Ovary (tissue), 9 donors: ENCODE results near the gene PSMC2. TPM values are rescaled to one million over a fixed set of nuclear protein-coding genes. Genes with fewer than 3 reads are reported as not detected.
"Not testable (repeated sequence)": the region's sequence is repeated elsewhere in the genome, so short reads cannot be mapped to it uniquely, and the experiment has no call there.

ENCODE experiments used
- DNase-seq, 5 donors: peaks; one replicate each; pipeline ENCODE4 v3.0.0-alpha.2; 2019 to 2020
- H3K27ac ChIP-seq, 2 donors: fragments of 200-600 bp; one replicate each; pipeline versions ENCODE4 v1.5.1 to v1.8.0; 2019 to 2022
- H3K27me3 ChIP-seq: fragments of 200-600 bp; one replicate; pipeline ENCODE4 v1.8.0; 2022
- H3K36me3 ChIP-seq: fragments of 200-600 bp; sonication (generic); one replicate; pipeline ENCODE4 v1.5.1; 2019
- H3K4me1 ChIP-seq: one replicate; pipeline ENCODE4 v1.8.1; 2013; ENCODE audit warnings: mild to moderate bottlenecking, moderate library complexity; ENCODE audit not compliant: insufficient read depth
- H3K4me3 ChIP-seq: fragments of 200-600 bp; sonication (generic); one replicate; pipeline ENCODE4 v1.5.1; 2017
- H3K9me3 ChIP-seq, 2 donors: fragments of 200-600 bp in 1 of 2; sonication (generic) in 1 of 2; one replicate each; pipeline versions ENCODE4 v1.5.1 to v1.8.1; 2013 to 2019; ENCODE audit warnings: mild to moderate bottlenecking in 1 of 2, moderate library complexity in 1 of 2
- EP300 ChIP-seq: sonication (generic); formaldehyde crosslinking; IDR thresholded peaks from one replicate; pipeline ENCODE4 v1.6.1; 2017; ENCODE audit warnings: antibody characterized with exemption
- POLR2A ChIP-seq: fragments of 450-650 bp; IDR thresholded peaks from one replicate; pipeline ENCODE4 v1.6.1; 2017; ENCODE audit warnings: antibody characterized with exemption, mild to moderate bottlenecking, moderate library complexity
- WGBS, 3 donors: extraction: QIAGEN DNeasy Blood & Tissue Kit in 1 of 3; methylation state at CpG; one replicate each; pipeline versions ENCODE4 v1.1.5 to v1.1.7; 2013 to 2017; 5-methylcytosine and 5-hydroxymethylcytosine counted together
- intact Hi-C, 4 donors: fragments of 100-400 bp; cut with DNase I; formaldehyde crosslinking; loops; one replicate each; pipeline versions ENCODE4 v1.11.0 to v1.15.1; 2022 to 2023
- polyA plus RNA-seq, 2 donors: library from polyadenylated mRNA; stranded (reverse); fragments of 200-250 nt in 1 of 2; fragments of 350-450 nt in 1 of 2; fragmentation: Illumina TruSeq in 1 of 2; extraction: RNeasy Lipid Tissue Mini Kit (QIAGEN cat#74804) in 1 of 2; gene quantifications; one replicate each; pipeline ENCODE4 v1.2.3, GENCODE V29; 2013 to 2014
- total RNA-seq, 7 donors: library from RNA; depleted of rRNA in 2 of 7; stranded (reverse); fragments of >200 nt in 2 of 7; fragmentation: NEBNext Ultra II Directional in 3 of 7; extraction: Animal tissue kit (Norgen Biotek cat#: 25700) in 3 of 7; gene quantifications; one replicate each; pipeline versions ENCODE4 v1.1.0 to v1.2.4, GENCODE V29; 2016 to 2023
- TF ChIP-seq, protein P1 (sequence below), 3 donors: fragments of 450-650 bp in 2 of 3; fragments of 200-600 bp in 1 of 3; IDR thresholded peaks; one replicate each; pipeline versions ENCODE4 v1.5.1 to v1.8.0; 2016 to 2022; ENCODE audit warnings: antibody characterized with exemption in 3 of 3, mild to moderate bottlenecking in 1 of 3
- donor health status: DM: no; HTN: no; CAD: no; lungs with moderate emphysema.
- donor health status: DM: no; HTN: no; CAD: no.
- donor health status: Bipolar disorder and iron deficiency.
- donor health status: DM: yes; HTN: yes; CAD: no.
- donor health status: DM: no; HTN: no; CAD: no.
- donor health status: DM: yes; HTN: yes; CAD: no.

PSMC2 gene
- total and polyA plus RNA-seq, 9 donors, result 55.1 to 104 (median 82.1) TPM

DNA sequence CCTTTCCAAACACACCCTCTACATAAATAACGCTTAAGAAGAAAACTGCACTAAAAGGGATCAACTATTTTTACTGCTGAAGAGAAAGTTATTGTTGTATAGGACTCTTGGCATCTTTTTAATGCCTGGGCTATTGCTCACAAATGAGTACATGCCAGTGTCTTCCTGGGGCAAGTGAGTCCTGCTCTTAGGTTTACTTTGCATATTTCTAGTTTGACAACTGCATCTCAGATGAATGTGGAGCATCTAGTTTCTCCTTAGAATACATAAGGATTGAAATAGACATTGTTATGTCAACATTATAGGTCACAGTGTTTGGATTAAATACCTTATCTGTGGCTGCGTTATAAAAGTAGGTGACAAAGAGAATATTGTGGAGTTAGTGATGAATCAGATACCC is 44.5 kb downstream of the PSMC2 start:
- no peaks in the 10 kb centered on the region for H3K36me3 ChIP-seq
- WGBS, 3 donors, result 63 to 75% (median 73%) methylated on average over 2 of the region's 2 CpGs
- no peak overlapping the region for H3K4me3 ChIP-seq
- no peaks in the 10 kb centered on the region for H3K9me3 ChIP-seq
- no peak for DNase-seq
- TF ChIP-seq EP300 (no peak), POLR2A (no peak)
- TF ChIP-seq, protein P1, sequence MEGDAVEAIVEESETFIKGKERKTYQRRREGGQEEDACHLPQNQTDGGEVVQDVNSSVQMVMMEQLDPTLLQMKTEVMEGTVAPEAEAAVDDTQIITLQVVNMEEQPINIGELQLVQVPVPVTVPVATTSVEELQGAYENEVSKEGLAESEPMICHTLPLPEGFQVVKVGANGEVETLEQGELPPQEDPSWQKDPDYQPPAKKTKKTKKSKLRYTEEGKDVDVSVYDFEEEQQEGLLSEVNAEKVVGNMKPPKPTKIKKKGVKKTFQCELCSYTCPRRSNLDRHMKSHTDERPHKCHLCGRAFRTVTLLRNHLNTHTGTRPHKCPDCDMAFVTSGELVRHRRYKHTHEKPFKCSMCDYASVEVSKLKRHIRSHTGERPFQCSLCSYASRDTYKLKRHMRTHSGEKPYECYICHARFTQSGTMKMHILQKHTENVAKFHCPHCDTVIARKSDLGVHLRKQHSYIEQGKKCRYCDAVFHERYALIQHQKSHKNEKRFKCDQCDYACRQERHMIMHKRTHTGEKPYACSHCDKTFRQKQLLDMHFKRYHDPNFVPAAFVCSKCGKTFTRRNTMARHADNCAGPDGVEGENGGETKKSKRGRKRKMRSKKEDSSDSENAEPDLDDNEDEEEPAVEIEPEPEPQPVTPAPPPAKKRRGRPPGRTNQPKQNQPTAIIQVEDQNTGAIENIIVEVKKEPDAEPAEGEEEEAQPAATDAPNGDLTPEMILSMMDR (IDR thresholded peaks at IDR 0.05), result no peak
- no peaks in the 10 kb centered on the region for H3K4me1 ChIP-seq
- intact Hi-C loops, result no loop called here
- no peak overlapping the region for H3K27ac ChIP-seq
- no peaks in the 10 kb centered on the region for H3K27me3 ChIP-seq

DNA sequence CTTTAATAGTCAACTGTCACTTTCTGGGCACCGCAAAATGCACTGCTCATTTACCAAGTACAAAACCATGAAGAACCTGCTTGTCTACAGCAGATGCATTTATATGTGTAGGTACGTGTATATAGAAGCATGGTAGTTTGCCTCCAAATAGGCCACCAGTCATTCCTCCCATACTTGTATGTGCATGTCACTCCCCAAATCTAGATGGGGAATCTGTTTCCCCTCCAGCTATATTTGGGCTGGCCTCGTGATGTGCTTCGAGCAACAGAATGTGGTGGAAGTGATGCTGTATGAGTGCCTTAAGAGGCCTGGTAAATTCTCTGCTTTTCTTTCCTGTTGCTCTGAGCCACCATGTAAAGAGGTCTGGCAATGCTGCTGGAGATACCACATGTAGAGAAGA is 47.1 kb downstream of the PSMC2 start:
- no peak for DNase-seq
- WGBS, 3 donors, result 87 to 91% (median 89%) methylated on average over 4 of the region's 4 CpGs
- Histone ChIP-seq H3K4me3 (no peak overlapping the region), H3K9me3 (no peaks in the 10 kb centered on the region), H3K4me1 (no peaks in the 10 kb centered on the region), H3K27me3 (no peaks in the 10 kb centered on the region), H3K36me3 (no peaks in the 10 kb centered on the region), H3K27ac (no peak overlapping the region)
- intact Hi-C loops, result no loop called here
- TF ChIP-seq EP300 (no peak), POLR2A (no peak)
- TF ChIP-seq, protein P1 (IDR thresholded peaks at IDR 0.05), result no peak

DNA sequence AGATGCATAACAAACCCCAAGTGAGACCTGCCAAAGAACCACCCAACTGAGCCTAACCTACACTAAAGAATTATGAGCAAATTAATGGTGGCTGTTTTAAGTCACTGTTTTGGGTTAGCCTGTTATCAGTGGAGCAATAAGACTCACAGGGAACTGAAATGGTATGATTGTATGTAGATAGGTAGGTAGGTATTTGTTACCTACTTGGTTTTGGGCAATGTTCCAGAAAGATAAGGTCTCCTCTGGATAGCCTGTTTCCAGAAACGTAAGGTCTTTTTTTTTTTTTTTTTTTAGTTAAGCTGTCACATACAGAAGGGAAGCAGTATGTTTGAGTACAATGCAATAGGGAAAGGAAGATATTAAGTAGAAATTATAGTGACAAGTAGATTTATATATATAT is 47.6 kb downstream of the PSMC2 start:
- WGBS, 3 donors, result 41 to 56% (median 41%) methylated on average over 1 of the region's 1 CpG
- Histone ChIP-seq H3K4me3 (no peak overlapping the region), H3K4me1 (no peaks in the 10 kb centered on the region), H3K9me3 (no peaks in the 10 kb centered on the region), H3K36me3 (no peaks in the 10 kb centered on the region), H3K27me3 (no peaks in the 10 kb centered on the region), H3K27ac (no peak overlapping the region)
- intact Hi-C loops, result no loop called here
- no peak for DNase-seq
- no peak for TF ChIP-seq POLR2A

DNA sequence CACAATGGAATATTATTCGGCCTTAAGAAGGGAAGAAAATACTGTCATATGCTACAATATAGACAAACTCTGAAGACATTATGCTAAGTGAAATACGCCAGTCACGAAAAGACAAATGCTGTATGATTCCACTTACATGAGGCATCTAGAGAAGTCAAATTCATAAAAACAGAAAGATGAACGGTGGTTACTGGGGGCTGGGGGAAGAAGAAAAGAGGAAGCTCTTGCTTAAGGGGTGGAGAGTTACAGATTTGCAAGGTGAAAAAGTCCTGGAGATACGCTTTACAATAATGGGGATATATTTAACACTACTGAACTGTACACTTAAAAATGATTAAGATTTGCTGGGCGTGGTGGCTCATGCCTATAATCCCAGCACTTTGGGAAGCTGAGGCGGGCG is 49.0 kb downstream of the PSMC2 start:
- H3K36me3 ChIP-seq, result no peaks in the 10 kb centered on the region
- H3K4me1 ChIP-seq, result no peaks in the 10 kb centered on the region
- TF ChIP-seq, protein P1 (IDR thresholded peaks at IDR 0.05), result no peak
- no peak for TF ChIP-seq POLR2A
- no peak for TF ChIP-seq EP300
- no peak for DNase-seq
- WGBS, 3 donors, result 59 to 74% (median 63%) methylated on average over 8 of the region's 8 CpGs
- no peaks in the 10 kb centered on the region for H3K9me3 ChIP-seq
- intact Hi-C loops, result no loop called here
- no peaks in the 10 kb centered on the region for H3K27me3 ChIP-seq
- H3K27ac ChIP-seq, result no peak overlapping the region
- no peak overlapping the region for H3K4me3 ChIP-seq

DNA sequence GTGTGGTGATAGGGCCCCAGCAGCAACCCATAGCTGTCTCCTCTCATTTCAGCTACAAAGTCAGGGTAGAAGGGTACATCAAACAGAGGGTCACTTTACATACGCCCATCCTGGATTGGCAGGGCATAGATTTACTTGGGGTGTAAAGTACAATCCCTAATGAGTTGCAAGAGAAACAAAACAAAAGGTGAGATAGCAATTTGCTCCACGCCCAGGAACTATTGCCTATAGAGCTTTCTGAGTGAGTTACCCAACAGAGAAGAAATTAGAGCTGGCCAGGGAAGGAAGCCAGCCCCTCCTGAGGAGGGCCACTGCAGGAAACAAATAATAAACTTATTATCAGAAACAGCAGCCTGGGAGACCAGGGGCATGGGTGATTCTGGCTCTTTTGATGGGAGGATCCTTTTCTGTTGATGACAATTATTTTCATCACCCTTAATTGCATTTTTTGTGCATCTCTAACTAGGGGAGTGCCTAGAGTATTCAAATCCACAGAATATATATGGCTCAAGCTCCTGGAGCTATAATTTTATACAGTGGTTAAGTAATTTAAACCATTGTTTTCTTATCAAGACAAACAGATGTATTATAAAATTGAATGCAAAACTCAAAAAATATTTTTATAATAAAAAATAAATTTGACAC is 51.2 kb downstream of the PSMC2 start:
- Histone ChIP-seq H3K9me3 (no peaks in the 10 kb centered on the region), H3K27me3 (no peaks in the 10 kb centered on the region), H3K27ac (no peak overlapping the region), H3K4me3 (no peak overlapping the region), H3K4me1 (no peaks in the 10 kb centered on the region), H3K36me3 (no peaks in the 10 kb centered on the region)
- DNase-seq, result no peak
- TF ChIP-seq, protein P1 (IDR thresholded peaks at IDR 0.05), result no peak
- no peak for TF ChIP-seq EP300
- no peak for TF ChIP-seq POLR2A
- intact Hi-C loops, result no loop called here
- 33 to 38% (median 37%) methylated on average over 2 of the region's 2 CpGs for WGBS, 3 donors

DNA sequence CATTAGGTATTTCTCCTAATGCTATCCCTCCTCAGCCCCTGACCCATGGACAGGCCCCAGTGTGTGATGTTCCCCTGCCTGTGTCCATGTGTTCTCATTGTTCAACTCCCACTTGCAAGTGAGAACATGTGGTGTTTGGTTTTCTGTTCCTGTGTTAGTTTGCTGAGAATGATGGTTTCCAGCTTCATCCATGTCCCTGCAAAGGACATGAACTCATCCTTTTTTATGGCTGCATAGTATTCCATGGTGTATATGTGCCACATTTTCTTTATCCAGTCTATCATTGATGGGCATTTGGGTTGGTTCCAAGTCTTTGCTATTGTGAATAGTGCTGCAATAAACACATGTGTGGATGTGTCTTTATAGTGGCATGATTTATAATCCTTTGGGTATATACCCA is 52.2 kb downstream of the PSMC2 start:
- H3K27ac ChIP-seq, H3K36me3 ChIP-seq, intact Hi-C loops, H3K4me1 ChIP-seq, DNase-seq, H3K4me3 ChIP-seq, H3K27me3 ChIP-seq, H3K9me3 ChIP-seq: not testable (repeated sequence)

DNA sequence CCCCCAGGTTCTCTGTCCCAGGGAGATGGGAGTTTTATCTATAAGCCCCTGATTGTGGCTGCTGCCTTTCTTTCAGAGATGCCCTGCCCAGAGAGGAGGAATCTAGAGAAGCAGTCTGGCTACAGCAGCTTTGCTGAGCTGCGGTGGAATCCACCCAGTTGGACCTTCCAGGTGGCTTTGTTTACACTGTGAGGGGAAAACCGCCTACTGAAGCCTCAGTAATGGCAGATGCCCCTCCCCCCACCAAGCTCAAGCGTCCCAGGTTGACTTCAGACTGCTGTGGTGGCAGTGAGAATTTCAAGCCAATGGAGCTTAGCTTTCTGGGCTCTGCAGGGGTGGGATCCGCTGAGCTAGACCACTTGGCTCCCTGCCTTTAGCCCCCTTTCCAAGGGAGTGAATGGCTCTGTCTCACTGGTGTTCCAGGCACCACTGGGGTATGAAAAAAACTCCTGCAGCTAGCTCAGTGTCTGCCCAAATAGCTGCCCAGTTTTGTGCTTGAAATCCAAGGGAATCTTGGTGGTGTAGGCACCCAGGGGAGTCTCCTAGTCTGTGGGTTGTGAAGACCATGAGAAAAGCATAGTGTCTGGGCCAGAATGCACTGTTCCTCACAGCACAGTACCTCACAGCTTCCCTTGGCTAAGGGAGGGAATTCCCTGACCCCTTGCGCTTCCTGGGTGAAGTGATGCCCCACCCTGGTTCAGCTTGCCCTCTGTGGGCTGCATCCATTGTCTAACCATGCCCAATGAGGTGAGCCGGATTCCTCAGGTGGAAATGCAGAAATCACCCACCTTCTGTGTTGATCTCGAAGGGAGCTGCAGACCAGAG is 58.6 kb downstream of the PSMC2 start:
- 72 to 74% (median 73%) methylated on average over 7 of the region's 7 CpGs for WGBS, 3 donors
- H3K27me3 ChIP-seq, H3K4me1 ChIP-seq, H3K4me3 ChIP-seq, H3K27ac ChIP-seq, intact Hi-C loops, H3K9me3 ChIP-seq, DNase-seq, H3K36me3 ChIP-seq: not testable (repeated sequence)
